ENCODE measurements around the gene GRM1.

The GRM1 gene

DNA sequence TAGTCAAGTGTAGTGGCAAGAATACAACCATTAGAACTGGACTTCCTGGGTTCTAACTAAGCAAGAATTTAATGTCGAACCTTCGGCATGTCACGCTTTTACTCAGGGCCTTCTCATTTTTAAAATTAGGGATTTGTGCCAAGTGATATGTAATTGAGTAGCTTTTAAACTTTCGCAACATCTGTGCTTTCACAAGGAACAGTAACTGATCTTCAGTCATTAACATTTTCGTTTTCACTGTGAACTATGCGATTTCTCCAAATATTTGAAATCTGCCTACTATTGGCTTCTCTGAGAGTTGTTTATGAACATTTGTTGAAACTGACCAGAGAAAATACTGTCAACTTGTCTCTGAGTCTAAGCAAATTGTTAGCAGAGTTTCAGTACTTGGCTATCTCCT lies 27.6 kb downstream of the GRM1 start:
- Histone ChIP-seq H3K36me3 (ENCODE audit: insufficient read depth, low read length) (no peaks in the 10 kb centered on the region), H3K4me3 (ENCODE audit: low read length) (no peak overlapping the region), H3K4me1 (ENCODE audit: insufficient read depth, low read length) (no peaks in the 10 kb centered on the region), H3K9me3 (ENCODE audit: low read length) (no peaks in the 10 kb centered on the region), H3K27me3 (ENCODE audit: insufficient read depth, low read length) (no peaks in the 10 kb centered on the region), H2AFZ (ENCODE audit: low read depth, low read length) (no peak overlapping the region)

DNA sequence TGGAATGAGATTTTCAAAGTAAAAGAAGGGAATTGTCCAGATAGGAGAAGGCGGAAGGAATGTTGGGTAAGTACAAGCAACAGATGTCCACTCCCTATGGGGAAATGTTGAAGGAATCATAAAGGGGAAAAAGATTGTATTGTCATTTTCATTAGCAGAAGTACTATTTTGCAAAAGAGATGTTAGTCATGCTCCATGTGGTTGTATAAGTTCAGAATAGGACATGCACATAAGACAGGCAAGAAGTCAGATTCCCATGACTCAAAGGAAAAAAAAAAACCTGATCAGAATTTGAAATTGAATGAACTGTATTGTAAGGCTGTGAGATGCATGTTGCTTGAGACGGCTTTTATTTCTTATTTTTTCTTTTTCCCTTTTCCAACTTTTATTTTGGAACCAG lies 36.8 kb downstream of the GRM1 start:
- Histone ChIP-seq H3K4me1 (ENCODE audit: insufficient read depth, low read length) (peaks cover 5% of the 10 kb centered on the region), H2AFZ (ENCODE audit: low read depth, low read length) (no peak overlapping the region), H3K36me3 (ENCODE audit: insufficient read depth, low read length) (no peaks in the 10 kb centered on the region), H3K4me3 (ENCODE audit: low read length) (no peak overlapping the region), H3K27me3 (ENCODE audit: insufficient read depth, low read length) (no peaks in the 10 kb centered on the region), H3K9me3 (ENCODE audit: low read length) (no peaks in the 10 kb centered on the region)

DNA sequence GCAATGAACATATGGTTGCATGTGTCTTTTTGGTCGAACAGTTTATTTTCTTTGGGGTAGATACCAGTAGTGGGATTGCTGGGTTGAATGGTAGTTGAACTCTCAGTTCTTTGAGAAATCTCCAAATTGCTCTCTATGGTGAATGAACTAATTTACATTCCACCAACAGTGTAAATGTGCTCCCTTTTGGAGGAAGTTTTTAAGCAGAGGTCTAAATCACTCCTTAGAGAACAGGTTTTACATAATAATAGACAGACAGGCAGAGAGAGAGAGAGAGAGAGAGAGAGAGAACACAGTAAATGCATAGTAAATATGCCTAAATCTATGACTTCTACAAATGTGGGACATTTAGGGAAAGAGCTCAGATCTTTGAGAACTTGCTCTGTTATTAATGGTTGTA lies 37.6 kb downstream of the GRM1 start:
- H3K36me3 ChIP-seq (ENCODE audit: insufficient read depth, low read length) = no peaks in the 10 kb centered on the region
- H3K9me3 ChIP-seq (ENCODE audit: low read length) = no peaks in the 10 kb centered on the region
- no peaks in the 10 kb centered on the region for H3K27me3 ChIP-seq (ENCODE audit: insufficient read depth, low read length)
- peaks cover 5% of the 10 kb centered on the region for H3K4me1 ChIP-seq (ENCODE audit: insufficient read depth, low read length)
- H3K4me3 ChIP-seq (ENCODE audit: low read length) = no peak overlapping the region
- no peak overlapping the region for H2AFZ ChIP-seq (ENCODE audit: low read depth, low read length)

DNA sequence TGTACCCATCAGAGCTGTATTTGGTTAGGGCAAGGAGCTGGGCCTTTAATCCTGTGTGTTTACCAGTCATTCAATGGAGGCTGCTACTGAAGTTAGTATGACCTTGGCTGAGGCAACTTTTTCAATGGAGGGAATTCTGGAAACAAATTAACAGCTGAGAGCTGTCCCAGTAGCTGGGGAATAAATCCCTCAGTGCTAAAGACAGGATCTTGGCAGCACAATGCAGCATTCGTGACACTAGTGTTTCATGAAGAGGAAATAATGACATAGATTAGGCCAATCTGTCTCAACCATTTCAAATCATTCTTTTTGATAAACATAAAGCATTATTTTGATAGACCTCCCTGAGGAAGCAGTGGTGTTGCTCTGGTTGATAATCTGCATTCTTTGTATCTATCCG lies 42.9 kb downstream of the GRM1 start:
- H3K4me3 ChIP-seq (ENCODE audit: low read length) = no peak overlapping the region
- no peaks in the 10 kb centered on the region for H3K36me3 ChIP-seq (ENCODE audit: insufficient read depth, low read length)
- H2AFZ ChIP-seq (ENCODE audit: low read depth, low read length) = no peak overlapping the region
- H3K27me3 ChIP-seq (ENCODE audit: insufficient read depth, low read length) = no peaks in the 10 kb centered on the region
- peaks cover 4% of the 10 kb centered on the region for H3K4me1 ChIP-seq (ENCODE audit: insufficient read depth, low read length)
- peaks cover 2% of the 10 kb centered on the region for H3K9me3 ChIP-seq (ENCODE audit: low read length)

DNA sequence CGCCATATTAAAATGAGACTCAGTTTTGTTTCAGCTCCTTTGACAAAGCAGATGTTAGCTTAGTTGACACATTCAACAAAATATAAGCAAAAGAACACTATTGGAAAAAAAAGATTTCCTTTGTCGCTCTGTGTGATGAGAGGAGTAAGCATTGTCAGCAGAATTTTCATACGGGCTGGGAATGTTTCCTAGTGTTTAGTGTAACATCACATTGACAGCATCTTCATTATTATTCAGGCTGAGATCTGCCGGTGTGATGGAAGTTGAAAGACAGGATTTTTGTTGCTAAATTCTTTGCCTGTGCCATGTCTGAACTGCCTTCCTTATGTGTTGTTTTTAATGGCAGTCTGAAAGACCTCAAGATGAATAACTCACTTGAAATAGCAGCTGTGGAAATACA lies 49.1 kb downstream of the GRM1 start:
- Histone ChIP-seq H3K27me3 (ENCODE audit: insufficient read depth, low read length) (no peaks in the 10 kb centered on the region), H3K9me3 (ENCODE audit: low read length) (peaks cover 2% of the 10 kb centered on the region), H2AFZ (ENCODE audit: low read depth, low read length) (no peak overlapping the region), H3K36me3 (ENCODE audit: insufficient read depth, low read length) (no peaks in the 10 kb centered on the region), H3K4me3 (ENCODE audit: low read length) (no peak overlapping the region), H3K4me1 (ENCODE audit: insufficient read depth, low read length) (peaks cover 29% of the 10 kb centered on the region)

DNA sequence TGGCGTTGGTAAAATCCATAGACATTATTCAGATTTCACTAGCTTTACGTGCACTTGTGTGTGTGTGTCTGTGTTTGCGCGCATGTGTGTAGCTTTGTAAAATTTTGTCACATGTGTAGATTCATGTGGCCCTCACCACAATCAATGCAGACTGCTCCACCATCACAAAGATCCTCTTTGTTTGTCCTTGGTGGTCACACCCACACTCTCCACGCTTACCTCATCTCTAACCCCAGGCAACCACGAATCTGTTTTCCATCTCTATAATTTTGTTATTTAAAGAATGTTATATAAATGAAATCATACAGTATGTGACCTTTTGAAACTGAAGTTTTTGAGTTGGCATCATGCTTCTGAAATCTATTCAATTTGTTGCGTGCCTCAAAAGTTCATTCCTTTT lies 58.5 kb downstream of the GRM1 start:
- Histone ChIP-seq H2AFZ (ENCODE audit: low read depth, low read length) (no peak overlapping the region), H3K4me1 (ENCODE audit: insufficient read depth, low read length) (no peaks in the 10 kb centered on the region), H3K9me3 (ENCODE audit: low read length) (no peaks in the 10 kb centered on the region), H3K4me3 (ENCODE audit: low read length) (no peak overlapping the region), H3K27me3 (ENCODE audit: insufficient read depth, low read length) (no peaks in the 10 kb centered on the region), H3K36me3 (ENCODE audit: insufficient read depth, low read length) (no peaks in the 10 kb centered on the region)

DNA sequence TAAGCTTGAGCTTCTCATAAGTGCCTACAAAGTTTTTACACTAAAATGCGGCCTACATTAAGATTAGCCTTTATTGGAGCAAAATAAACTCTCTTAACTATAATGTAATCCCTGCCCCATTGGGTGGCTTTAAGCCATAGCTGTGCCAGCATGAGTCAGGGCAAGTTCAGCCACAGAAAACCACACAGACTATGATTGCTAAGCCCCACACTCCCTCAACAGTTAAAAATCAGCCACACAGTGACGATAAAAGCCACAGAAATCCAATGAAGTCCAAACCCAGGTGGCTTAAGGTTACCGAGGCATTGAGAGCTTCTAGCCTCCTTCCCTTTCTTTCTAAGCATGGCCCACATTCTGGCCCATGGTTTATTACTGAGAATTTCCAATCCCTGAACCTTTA lies 61.6 kb downstream of the GRM1 start:
- H3K27me3 ChIP-seq (ENCODE audit: insufficient read depth, low read length) = no peaks in the 10 kb centered on the region
- H3K4me3 ChIP-seq (ENCODE audit: low read length) = no peak overlapping the region
- H3K4me1 ChIP-seq (ENCODE audit: insufficient read depth, low read length) = no peaks in the 10 kb centered on the region
- H3K36me3 ChIP-seq (ENCODE audit: insufficient read depth, low read length) = no peaks in the 10 kb centered on the region
- no peaks in the 10 kb centered on the region for H3K9me3 ChIP-seq (ENCODE audit: low read length)
- H2AFZ ChIP-seq (ENCODE audit: low read depth, low read length) = no peak overlapping the region

DNA sequence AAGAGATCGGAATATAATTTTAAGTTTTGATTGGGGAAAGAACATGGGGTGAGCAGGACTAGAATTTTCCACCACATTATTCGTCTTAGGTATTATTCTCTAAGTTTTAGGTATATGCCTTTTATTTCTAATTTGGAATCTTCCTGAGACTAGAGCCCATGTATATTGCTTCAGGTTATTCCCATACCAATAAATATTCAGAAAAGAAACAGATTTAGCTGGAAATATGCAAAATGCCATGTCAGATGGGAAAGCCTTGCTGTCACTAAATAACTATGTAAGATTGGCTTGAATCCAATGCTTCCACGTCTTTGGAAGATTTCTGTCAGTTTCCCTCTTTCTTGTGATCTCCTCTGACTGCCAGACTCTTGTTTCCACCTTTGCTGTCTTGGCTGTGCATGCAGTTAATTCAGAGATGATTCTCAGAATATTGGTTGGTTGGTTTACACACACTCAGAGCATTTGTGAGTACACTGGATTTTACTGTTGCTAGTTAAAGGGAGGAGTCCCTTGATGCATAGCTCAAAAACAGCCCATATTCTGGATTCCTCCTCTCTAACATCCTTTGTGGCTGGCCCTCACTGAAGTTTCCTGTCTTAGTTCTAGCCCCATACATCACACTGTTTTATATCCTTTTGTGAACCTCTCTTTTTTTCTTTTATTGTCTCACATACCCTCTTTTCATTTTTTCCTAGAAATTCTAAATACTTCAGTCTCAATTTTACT lies 64.3 kb downstream of the GRM1 start:
- Histone ChIP-seq H3K27me3 (ENCODE audit: insufficient read depth, low read length) (no peaks in the 10 kb centered on the region), H3K4me3 (ENCODE audit: low read length) (no peak overlapping the region), H2AFZ (ENCODE audit: low read depth, low read length) (no peak overlapping the region), H3K36me3 (ENCODE audit: insufficient read depth, low read length) (no peaks in the 10 kb centered on the region), H3K4me1 (ENCODE audit: insufficient read depth, low read length) (no peaks in the 10 kb centered on the region), H3K9me3 (ENCODE audit: low read length) (no peaks in the 10 kb centered on the region)

DNA sequence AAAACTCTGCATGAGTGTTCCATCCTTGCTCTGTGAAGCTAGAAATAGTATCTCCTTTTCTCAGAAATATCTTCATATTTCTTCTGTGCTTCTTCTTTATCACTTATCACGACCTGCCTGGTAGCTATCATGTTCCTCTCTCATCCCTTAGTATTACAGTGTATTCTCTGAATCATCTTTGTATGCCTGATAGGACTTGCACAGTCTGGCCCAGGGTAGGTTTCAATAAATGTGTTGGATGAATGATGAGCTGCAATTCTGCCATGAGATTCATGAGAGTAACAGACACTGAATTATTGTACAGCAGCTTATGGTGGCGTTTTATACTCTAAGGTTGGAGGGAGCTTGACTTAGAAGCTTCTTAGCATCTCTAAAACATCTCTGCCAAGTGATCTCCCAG lies 66.6 kb downstream of the GRM1 start:
- no peaks in the 10 kb centered on the region for H3K36me3 ChIP-seq (ENCODE audit: insufficient read depth, low read length)
- H3K4me1 ChIP-seq (ENCODE audit: insufficient read depth, low read length) = no peaks in the 10 kb centered on the region
- H3K27me3 ChIP-seq (ENCODE audit: insufficient read depth, low read length) = no peaks in the 10 kb centered on the region

DNA sequence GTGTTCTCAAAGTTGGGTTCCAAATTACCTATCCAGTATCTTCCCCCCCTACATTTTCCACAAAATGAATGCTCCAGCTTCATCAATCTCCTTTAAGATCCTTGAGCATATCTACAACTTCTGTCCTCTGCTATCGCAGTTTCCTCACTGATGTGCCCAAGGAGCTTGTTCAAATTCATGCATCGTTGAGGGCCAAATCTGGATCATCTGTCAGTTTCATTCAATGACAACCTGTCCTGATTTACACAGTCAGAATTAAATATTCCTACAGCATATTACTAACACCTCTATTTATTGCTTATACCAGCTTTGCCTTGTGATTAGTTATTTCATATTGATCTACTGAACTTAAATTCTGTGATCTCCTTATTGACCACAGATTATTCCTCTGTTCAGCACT lies 68.7 kb downstream of the GRM1 start:
- H3K9me3 ChIP-seq (ENCODE audit: low read length) = no peaks in the 10 kb centered on the region
- no peaks in the 10 kb centered on the region for H3K27me3 ChIP-seq (ENCODE audit: insufficient read depth, low read length)
- H3K4me3 ChIP-seq (ENCODE audit: low read length) = no peak overlapping the region
- no peaks in the 10 kb centered on the region for H3K36me3 ChIP-seq (ENCODE audit: insufficient read depth, low read length)
- no peaks in the 10 kb centered on the region for H3K4me1 ChIP-seq (ENCODE audit: insufficient read depth, low read length)
- H2AFZ ChIP-seq (ENCODE audit: low read depth, low read length) = no peak overlapping the region

More for the DNA sequence above, 66.6 kb downstream of the GRM1 start:
- Histone ChIP-seq H2AFZ (ENCODE audit: low read depth, low read length) (no peak overlapping the region), H3K4me3 (ENCODE audit: low read length) (no peak overlapping the region), H3K9me3 (ENCODE audit: low read length) (no peaks in the 10 kb centered on the region)

DNA sequence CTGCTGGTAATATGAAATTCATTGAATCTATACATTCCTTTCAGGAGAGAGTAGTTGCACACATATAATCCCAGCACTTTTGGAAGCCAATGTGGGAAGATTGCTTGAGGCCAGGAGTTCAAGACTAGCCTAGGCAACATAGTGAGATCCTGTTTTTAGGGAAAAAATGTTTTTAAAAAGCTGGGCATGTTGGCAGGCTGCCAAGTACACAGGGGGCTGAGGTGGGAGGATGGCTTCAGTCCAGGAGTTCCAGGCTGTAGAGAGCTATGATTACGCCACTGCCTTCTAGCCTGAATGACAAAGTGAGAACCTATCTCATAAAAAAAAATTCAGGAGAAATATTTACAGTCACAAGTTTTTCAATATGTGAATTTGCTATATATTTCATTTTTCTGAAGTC lies 71.9 kb downstream of the GRM1 start:
- H3K4me1 ChIP-seq (ENCODE audit: insufficient read depth, low read length) = no peaks in the 10 kb centered on the region
- no peaks in the 10 kb centered on the region for H3K27me3 ChIP-seq (ENCODE audit: insufficient read depth, low read length)
- H3K9me3 ChIP-seq (ENCODE audit: low read length) = no peaks in the 10 kb centered on the region
- H3K36me3 ChIP-seq (ENCODE audit: insufficient read depth, low read length) = no peaks in the 10 kb centered on the region
- no peak overlapping the region for H3K4me3 ChIP-seq (ENCODE audit: low read length)
- no peak overlapping the region for H2AFZ ChIP-seq (ENCODE audit: low read depth, low read length)

DNA sequence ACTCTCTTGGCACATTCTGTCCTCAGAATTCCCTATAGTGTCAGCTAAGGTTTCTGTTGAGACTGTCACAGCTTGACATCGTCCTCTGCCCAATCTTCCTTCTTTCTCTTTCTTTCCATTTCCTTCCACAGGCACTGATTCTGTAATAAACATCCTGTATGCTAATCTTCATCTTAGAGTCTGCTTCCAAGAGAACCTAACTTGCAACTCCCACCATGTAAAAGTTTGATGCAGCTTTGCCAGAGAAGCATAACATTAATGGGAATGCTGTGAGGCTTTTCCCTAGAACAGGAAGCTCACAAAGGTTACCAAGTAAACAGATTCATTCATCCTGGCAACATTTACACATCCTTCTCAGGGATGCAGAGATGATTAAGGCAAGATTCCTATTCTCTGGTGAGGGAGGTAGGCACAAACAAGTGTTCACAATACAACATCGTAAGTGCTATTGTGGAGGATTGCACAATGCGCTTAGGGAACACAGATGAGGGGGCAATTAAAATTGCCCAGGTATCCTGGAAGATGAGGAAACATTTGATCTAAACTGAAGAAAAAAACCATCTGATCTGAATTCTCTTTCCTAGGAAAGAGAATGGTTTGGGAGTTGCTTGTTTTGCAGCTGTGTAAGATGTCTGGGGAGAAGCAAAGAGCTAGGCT lies 74.7 kb downstream of the GRM1 start:
- Histone ChIP-seq H3K4me3 (ENCODE audit: low read length) (no peak overlapping the region), H3K4me1 (ENCODE audit: insufficient read depth, low read length) (peaks cover 7% of the 10 kb centered on the region), H3K9me3 (ENCODE audit: low read length) (no peaks in the 10 kb centered on the region), H2AFZ (ENCODE audit: low read depth, low read length) (no peak overlapping the region), H3K27me3 (ENCODE audit: insufficient read depth, low read length) (no peaks in the 10 kb centered on the region), H3K36me3 (ENCODE audit: insufficient read depth, low read length) (no peaks in the 10 kb centered on the region)

DNA sequence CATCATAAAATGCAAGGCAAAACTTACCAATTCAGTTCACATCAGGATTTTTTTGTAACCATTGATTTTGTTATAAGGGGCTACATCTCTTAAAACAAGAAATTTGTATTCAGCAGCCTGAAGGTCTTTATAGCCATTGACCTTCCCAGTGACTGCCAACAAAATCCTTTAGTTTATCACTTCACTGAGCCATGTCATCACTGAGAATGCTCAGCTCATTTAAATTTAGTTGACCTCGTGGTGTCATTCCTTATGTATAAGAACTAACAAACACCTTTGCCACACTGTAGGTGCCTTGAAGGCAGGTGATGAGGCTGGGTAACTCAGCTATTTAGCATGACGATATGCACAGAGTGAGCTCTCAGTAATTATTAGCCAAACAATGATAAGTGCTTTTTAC lies 77.7 kb downstream of the GRM1 start:
- H3K36me3 ChIP-seq (ENCODE audit: insufficient read depth, low read length) = no peaks in the 10 kb centered on the region
- peaks cover 7% of the 10 kb centered on the region for H3K4me1 ChIP-seq (ENCODE audit: insufficient read depth, low read length)
- H3K9me3 ChIP-seq (ENCODE audit: low read length) = peaks cover 4% of the 10 kb centered on the region
- no peak overlapping the region for H3K4me3 ChIP-seq (ENCODE audit: low read length)
- no peak overlapping the region for H2AFZ ChIP-seq (ENCODE audit: low read depth, low read length)
- H3K27me3 ChIP-seq (ENCODE audit: insufficient read depth, low read length) = no peaks in the 10 kb centered on the region

DNA sequence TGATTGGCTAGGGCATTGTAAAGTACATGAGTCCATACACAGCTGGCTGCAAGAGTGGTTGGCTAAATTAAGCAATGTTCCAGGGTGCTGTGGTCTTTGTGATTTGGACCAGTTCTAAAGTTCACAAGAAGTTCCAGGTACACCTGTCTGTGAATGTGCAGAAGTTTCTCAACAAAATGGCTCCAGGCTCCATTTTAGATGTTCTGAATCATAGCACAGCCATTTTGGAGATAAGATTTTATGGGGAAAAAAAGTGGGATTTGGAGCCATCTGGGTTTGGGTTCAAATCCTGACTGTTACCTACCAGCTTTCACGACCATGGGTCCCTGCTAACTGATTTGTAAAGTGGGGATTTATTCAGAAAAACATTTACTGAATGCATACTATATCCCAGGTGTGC lies 82.1 kb downstream of the GRM1 start:
- Histone ChIP-seq H3K4me3 (ENCODE audit: low read length) (no peak overlapping the region), H3K9me3 (ENCODE audit: low read length) (peaks cover 4% of the 10 kb centered on the region), H3K4me1 (ENCODE audit: insufficient read depth, low read length) (peaks cover 22% of the 10 kb centered on the region), H3K27me3 (ENCODE audit: insufficient read depth, low read length) (no peaks in the 10 kb centered on the region), H3K36me3 (ENCODE audit: insufficient read depth, low read length) (no peaks in the 10 kb centered on the region), H2AFZ (ENCODE audit: low read depth, low read length) (no peak overlapping the region)

Measured in neuron (in vitro differentiated cells).